NCI-H2227 treated with DMSO at 0.1 percent for 48 hours (cell line): ENCODE measurements around the gene FBXL3.
A peak's percentile ranks its signal among the peaks of the same experiment; 100 is the strongest.
"Not testable (repeated sequence)": the region's sequence is repeated elsewhere in the genome, so short reads cannot be mapped to it uniquely, and the experiment has no call there.

Source experiments
- DNase-seq: peaks from one replicate; lab custom pipeline; 2025; lab: John Stamatoyannopoulos, UW

FBXL3 gene

GRCh38 chr13:76983676-76984075 is 43.3 kb downstream of the FBXL3 start:
- no peak for DNase-seq

DNA sequence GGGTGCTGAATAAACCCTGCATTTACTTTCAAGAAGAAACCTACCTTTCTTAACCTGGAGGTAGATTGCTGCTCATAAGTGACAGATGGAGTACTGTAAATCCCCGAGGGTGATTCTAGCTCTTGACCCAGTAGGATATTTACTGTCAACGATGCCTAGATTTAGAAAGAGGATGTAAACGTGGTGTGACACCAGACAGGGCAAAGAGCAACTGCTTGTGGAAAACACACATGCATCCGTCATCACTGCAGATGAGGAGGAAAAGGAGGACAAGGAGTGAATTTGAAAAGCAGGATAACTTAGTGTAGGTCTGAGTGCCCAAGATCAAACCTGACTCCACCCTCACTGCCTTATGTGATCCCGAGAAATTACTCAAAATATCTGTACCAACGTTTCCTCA is 44.9 kb downstream of the FBXL3 start:
- no peak for DNase-seq

GRCh38 chr13:76980075-76980718 is 46.8 kb downstream of the FBXL3 start:
- DNase-seq, result peak; percentile 29

DNA sequence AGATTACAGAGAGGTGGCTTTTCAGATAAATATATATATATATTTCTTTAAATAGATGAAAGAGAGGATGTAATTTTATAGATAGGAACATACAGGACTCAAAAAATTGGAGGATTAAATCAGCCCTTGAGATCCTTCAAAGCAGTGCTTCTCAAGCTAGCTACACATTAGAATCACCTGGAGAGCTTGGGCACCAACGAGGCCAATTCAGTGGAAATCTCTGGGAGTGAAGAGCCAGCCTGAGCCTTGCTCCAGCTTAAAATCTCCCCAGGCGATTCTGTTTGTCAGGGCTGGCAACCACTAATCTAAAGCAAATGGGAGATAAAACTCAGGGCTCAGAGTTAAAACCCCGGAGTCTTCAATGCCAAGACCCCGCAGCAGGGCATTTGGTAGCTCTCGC is 50.0 kb downstream of the FBXL3 start:
- no peak for DNase-seq

DNA sequence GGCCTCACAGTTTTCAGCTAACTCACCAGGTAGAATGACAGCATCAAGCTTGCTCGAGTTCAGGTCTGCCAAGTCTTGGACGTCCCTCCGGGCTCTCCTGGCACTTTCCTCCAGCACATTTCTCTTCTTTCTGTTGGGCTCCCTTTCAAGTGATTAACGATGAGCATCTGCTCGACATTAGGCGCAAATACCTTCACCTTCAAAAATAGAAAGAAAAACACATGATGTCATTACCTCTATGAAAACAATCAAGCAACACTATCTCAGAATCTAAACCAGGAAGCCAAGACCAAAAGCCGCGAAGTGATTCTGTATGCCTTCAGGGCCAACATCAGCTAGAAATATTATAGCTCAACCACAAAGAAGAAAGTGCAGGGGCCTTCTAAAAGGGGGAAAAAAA is 50.5 kb downstream of the FBXL3 start:
- no peak for DNase-seq

DNA sequence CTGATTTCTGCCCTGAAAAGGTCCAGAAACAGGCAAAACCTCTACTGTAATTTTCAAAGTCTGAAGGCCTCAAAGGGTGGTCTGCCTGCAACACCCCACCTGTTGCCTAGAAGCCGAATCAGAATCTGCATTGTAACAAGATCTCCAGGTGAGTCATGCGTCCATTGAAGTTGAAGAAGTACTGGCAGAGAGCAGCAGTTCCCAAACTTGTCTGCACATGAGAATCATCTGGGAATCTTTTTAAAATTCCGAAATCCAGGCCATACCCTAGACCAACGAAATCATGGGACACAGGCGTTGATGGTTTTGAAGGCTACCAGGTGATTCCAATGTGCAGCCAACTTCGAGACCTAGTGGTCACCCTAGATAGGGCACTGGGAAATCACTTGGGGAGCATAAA is 51.1 kb downstream of the FBXL3 start:
- DNase-seq, result no peak

GRCh38 chr13:76974618-76974975 is 52.4 kb downstream of the FBXL3 start:
- no peak for DNase-seq

- no peak for DNase-seq
Measured at GRCh38 chr13:76973920-76974617, 52.9 kb downstream of the FBXL3 start.

DNA sequence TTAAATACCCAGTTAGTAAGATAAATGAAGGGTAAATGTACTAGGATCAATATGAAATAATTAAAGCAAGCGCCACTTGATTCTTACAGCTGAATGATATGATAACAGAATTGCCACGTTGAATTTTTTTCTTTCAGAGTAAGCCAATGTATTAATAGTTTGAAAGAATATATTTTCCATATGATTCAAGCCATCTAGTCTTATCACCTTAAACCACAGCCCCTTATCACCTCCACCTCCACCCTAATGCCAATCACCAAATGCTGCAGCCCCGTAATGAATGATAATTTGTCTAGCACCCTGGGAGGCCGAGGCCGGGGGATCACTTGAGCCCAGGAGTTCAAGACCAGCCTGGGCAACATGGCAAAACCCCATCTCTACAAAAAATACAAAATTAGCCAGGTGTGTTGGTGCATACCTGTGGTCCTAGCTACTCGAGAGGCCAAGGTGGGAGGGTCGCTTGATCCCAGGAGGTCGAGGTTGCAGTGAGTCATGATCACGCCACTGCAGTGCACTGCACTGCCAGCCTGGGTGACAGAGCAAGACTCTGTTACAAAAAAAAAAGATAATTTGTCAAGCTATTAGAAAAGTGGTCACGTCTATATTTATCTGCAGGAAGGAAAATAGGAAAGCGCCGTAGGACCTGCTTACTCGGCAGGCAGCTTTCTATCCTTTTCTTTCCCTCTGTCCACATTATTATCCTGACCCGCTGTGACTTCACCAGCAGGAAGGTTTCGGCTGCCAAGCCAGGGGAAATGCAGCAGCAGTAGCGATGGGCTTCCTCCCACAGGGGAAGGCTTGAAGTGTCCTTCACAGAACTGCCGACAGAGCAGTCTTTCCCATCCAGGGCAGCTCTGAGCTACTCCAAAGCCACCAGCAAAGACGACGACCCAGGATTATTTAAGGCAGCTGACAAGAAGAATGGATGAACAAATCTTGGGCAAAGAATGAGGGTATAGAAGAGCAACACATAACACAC is 54.8 kb downstream of the FBXL3 start:
- DNase-seq, result peak; percentile 1

GRCh38 chr13:76971215-76971614 is 55.7 kb downstream of the FBXL3 start:
- no peak for DNase-seq

DNA sequence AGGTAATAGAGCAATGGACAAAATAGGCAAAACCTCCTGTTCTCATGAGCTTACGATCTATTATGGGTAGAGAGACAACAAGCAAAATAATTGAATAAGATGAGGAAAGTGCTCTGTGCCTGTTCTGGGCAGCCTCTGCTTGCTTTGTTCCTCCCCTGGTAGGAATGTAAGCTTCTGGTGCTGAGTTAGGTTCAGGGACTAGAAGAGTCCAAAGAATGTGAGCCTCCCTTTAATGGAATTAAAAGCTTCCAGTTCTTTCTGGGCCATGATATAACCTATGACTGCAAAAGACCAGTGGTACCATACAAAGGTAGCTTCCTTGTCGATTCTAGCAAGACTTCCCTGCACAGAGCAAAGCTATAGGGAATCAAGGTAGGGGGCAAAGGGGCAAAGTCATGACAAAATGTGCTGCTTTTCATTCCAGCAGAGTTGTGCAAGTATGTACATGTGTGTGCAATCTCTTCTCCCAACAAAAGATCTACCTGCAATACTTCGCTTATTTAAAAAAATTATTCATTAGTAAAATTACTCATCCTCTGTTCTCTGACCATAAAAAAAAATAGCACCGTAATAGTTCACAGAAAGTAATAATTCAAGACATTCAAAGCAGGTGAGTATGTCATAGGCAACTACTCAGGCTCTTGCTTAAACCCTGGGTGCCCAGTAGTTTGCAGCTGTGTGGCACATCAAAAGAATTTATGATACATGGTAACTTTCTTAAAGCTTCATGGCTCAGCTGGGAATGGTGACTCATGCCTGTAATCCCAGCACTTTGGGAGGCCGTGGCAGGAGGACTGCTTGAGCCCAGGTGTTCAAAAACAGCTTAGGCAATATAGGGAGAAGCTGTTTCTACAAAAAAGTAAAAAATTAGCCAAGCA is 57.2 kb downstream of the FBXL3 start:
- no peak for DNase-seq

DNA sequence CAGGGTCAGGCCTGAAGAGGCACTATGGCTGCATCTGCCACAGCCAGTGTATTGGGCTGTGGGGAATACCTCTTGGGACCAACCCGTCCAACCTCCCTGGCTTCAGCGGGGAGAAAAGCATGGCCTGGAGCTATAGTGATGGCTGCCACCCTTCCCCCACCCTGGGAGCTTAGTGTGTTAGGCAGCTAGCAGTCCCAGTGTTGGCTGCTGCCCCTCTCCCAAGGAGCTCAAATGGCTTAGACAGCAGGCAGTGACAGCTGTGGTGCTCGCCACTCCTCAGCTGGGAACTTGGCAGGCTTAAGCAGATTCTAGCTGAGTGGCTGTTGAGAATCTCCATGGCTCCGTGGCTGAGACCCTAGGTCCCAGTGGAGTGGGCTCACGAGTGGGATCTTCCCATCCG is 58.9 kb downstream of the FBXL3 start:
- no peak for DNase-seq

GRCh38 chr13:76967031-76967430 is 59.9 kb downstream of the FBXL3 start:
- DNase-seq, result no peak

DNA sequence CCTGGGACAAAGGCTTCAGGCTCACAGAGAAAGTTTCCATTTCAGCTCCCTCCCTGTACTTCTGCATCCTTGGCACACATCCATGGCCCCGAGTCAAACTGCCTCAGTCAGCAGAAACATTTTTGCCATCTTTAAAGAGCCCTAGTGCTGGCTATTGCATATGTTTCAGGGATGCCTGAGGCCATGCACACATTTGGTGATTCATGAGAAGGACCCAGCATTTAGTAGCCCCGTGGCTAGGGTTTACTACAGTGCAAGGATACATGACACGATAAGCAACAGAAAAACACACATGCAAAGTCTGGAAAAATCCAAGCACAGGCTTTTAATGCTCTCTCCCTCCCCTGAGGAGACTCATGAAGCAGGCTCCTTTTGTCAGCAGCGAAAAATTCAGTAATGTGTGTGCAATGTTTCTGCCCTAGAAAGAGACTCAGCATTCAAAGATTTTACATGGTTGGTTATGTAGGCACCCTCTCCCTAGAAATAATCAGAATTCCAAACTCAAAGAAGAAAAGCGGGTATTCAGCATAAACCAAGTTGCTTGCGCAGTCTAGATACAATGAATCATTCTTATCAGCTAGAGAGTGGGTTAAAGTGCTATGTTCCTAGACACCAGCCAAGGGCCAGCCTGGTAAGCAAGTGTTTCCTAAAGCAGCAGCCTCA is 61.1 kb downstream of the FBXL3 start:
- no peak for DNase-seq

- DNase-seq, result not testable (repeated sequence)
Measured at GRCh38 chr13:76959734-76960133, 67.2 kb downstream of the FBXL3 start.

DNA sequence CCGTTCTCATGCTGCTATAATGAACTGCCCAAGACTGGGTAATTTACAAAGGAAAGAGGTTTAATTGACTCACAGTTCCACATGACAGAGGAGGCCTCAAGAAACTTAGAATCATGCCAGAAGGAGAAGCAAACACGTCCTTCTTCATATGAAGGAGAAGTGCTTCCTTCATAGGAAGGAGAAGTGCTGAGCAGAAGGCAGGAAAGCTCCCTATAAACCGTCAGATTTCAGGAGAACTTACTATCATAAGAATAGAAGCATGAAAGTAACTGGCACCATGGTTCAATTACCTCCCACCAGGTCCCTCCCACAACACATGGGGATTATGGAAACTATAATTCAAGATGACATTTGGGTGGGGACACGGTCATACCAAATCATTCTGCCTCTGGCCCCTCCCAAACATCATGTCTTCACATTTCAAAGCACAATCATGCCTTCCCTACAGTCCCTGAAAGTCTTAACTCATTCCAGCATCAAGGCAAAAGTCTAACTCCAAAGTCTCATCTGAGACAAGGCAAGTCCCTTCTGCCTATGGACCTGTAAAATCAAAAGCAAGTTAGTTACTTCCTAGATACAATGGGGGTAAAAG is 68.0 kb downstream of the FBXL3 start:
- DNase-seq, result no peak

GRCh38 chr13:76955661-76956060 is 71.3 kb downstream of the FBXL3 start:
- no peak for DNase-seq
